ENCODE results near the gene AKAP13. TPM values are rescaled to one million over a fixed set of nuclear protein-coding genes. Genes with fewer than 3 reads are reported as not detected.
A peak's percentile ranks its signal among the peaks of the same experiment; 100 is the strongest.

Gene AKAP13
- total RNA-seq, 1 donor from 2014 or later, result 450 TPM

GRCh38 chr15:85642065-85642692, 261.8 kb downstream of the AKAP13 start:
- Histone ChIP-seq H3K4me3 (no peak overlapping the region), H3K4me1 (peaks cover 54% of the 10 kb centered on the region), H3K9me3 (no peaks in the 10 kb centered on the region), H3K27ac (peak overlapping the region; percentile 40), H3K27me3 (no peaks in the 10 kb centered on the region), H3K36me3 (peaks cover 71% of the 10 kb centered on the region)
- intact Hi-C loops (cut with DNase I), result no loop called here
- ATAC-seq, result peak; percentile 6
- TF ChIP-seq CTCF (IDR thresholded peaks at IDR 0.05), result no peak
- DNase-seq, result no peak

- intact Hi-C loops (cut with DNase I), result no loop called here
- peaks cover 57% of the 10 kb centered on the region for H3K4me1 ChIP-seq
- no peak for DNase-seq
- peak overlapping the region; percentile 40 for H3K27ac ChIP-seq
- peaks cover 76% of the 10 kb centered on the region for H3K36me3 ChIP-seq
- no peak overlapping the region for H3K4me3 ChIP-seq
- no peaks in the 10 kb centered on the region for H3K27me3 ChIP-seq
- peak; percentile 18 for ATAC-seq
- no peak for TF ChIP-seq CTCF (IDR thresholded peaks at IDR 0.05)
- H3K9me3 ChIP-seq, result no peaks in the 10 kb centered on the region
Observed at GRCh38 chr15:85642693-85643066, 262.3 kb downstream of the AKAP13 start.

GRCh38 chr15:85646538-85647091, 266.2 kb downstream of the AKAP13 start:
- peak; percentile 62 for ATAC-seq
- Histone ChIP-seq H3K36me3 (peaks cover 59% of the 10 kb centered on the region), H3K4me3 (no peak overlapping the region)

GRCh38 chr15:85649372-85649771, 269.0 kb downstream of the AKAP13 start:
- H3K36me3 ChIP-seq, result peaks cover 61% of the 10 kb centered on the region
- no peak for TF ChIP-seq CTCF (IDR thresholded peaks at IDR 0.05)
- DNase-seq (no peak), ATAC-seq (peak; percentile 88)
- no peak overlapping the region for H3K4me3 ChIP-seq
- no peaks in the 10 kb centered on the region for H3K27me3 ChIP-seq
- peaks cover 40% of the 10 kb centered on the region for H3K4me1 ChIP-seq
- intact Hi-C loops (cut with DNase I), result no loop called here
- H3K9me3 ChIP-seq, result no peaks in the 10 kb centered on the region
- peak overlapping the region; percentile 60 for H3K27ac ChIP-seq

More at GRCh38 chr15:85646538-85647091, 266.2 kb downstream of the AKAP13 start:
- Histone ChIP-seq H3K4me1 (peaks cover 57% of the 10 kb centered on the region), H3K27ac (peak overlapping the region; percentile 12), H3K9me3 (no peaks in the 10 kb centered on the region), H3K27me3 (no peaks in the 10 kb centered on the region)
- intact Hi-C loops (cut with DNase I), result no loop called here
- TF ChIP-seq CTCF (IDR thresholded peaks at IDR 0.05), result no peak
- DNase-seq, result no peak

GRCh38 chr15:85651548-85651947, 271.1 kb downstream of the AKAP13 start:
- no peak for TF ChIP-seq CTCF (IDR thresholded peaks at IDR 0.05)
- H3K27me3 ChIP-seq, result no peaks in the 10 kb centered on the region
- intact Hi-C loops (cut with DNase I), result no loop called here
- no peak overlapping the region for H3K27ac ChIP-seq
- ATAC-seq (no peak), DNase-seq (no peak)
- H3K4me1 ChIP-seq, result peaks cover 26% of the 10 kb centered on the region
- H3K36me3 ChIP-seq, result peaks cover 62% of the 10 kb centered on the region
- no peaks in the 10 kb centered on the region for H3K9me3 ChIP-seq
- H3K4me3 ChIP-seq, result no peak overlapping the region
